ENCODE measurements around the gene RNF166. TPM values are rescaled to one million over a fixed set of nuclear protein-coding genes. Genes with fewer than 3 reads are reported as not detected.

RNF166 gene
- total and polyA plus RNA-seq, 7 donors: 10.1 to 22.9 (median 14.1) TPM

GRCh38 chr16:88730632-88731607 lies 24.7 kb upstream of the RNF166 start:
- TF ChIP-seq CTCF (IDR thresholded peaks at IDR 0.05): no peak
- intact Hi-C loops (cut with DNase I): no loop called here
- 58 to 69% (median 63%) methylated on average over 34 of the region's 34 CpGs for WGBS, 3 donors
- Histone ChIP-seq H3K27ac (no peak overlapping the region), H3K9me3 (no peaks in the 10 kb centered on the region), H3K36me3 (ENCODE audit: insufficient read depth in 1 of 2, low read depth in 1 of 2) (peaks cover 0 to 4% of the 10 kb centered on the region in 2 donors), H3K27me3 (ENCODE audit: insufficient read depth in 3 of 3, low read length in 2 of 3) (peaks cover 0 to 4% (median 0%) of the 10 kb centered on the region in 3 donors), H3K4me3 (no peak overlapping the region), H3K4me1 (no peaks in the 10 kb centered on the region)
- no peak for DNase-seq
- ATAC-seq: no peak

- Histone ChIP-seq H3K27ac (no peak overlapping the region), H3K9me3 (no peaks in the 10 kb centered on the region), H3K27me3 (ENCODE audit: insufficient read depth in 3 of 3, low read length in 2 of 3) (peaks cover 0 to 4% (median 2%) of the 10 kb centered on the region in 3 donors), H3K4me1 (no peaks in the 10 kb centered on the region), H3K36me3 (ENCODE audit: insufficient read depth in 1 of 2, low read depth in 1 of 2) (peaks cover 0 to 28% of the 10 kb centered on the region in 2 donors), H3K4me3 (no peak overlapping the region)
- ATAC-seq (peak in 1 of 4 donors; percentile 18), DNase-seq (no peak)
- WGBS, 3 donors: 45 to 53% (median 45%) methylated on average over 20 of the region's 20 CpGs
- TF ChIP-seq CTCF (IDR thresholded peaks at IDR 0.05): no peak
- intact Hi-C loops (cut with DNase I): no loop called here
Observed at GRCh38 chr16:88727871-88728270, 21.7 kb upstream of the RNF166 start.

GRCh38 chr16:88726981-88727380 lies 20.8 kb upstream of the RNF166 start:
- Histone ChIP-seq H3K4me1 (no peaks in the 10 kb centered on the region), H3K4me3 (no peak overlapping the region), H3K27ac (no peak overlapping the region), H3K9me3 (no peaks in the 10 kb centered on the region), H3K27me3 (ENCODE audit: insufficient read depth in 3 of 3, low read length in 2 of 3) (peaks cover 0 to 4% (median 2%) of the 10 kb centered on the region in 3 donors), H3K36me3 (ENCODE audit: insufficient read depth in 1 of 2, low read depth in 1 of 2) (peaks cover 0 to 37% of the 10 kb centered on the region in 2 donors)
- intact Hi-C loops (cut with DNase I): no loop called here
- WGBS, 3 donors: 82 to 89% (median 85%) methylated on average over 24 to 28 of the region's 28 CpGs
- no peak for DNase-seq
- no peak for ATAC-seq
- TF ChIP-seq CTCF (IDR thresholded peaks at IDR 0.05): no peak

DNA sequence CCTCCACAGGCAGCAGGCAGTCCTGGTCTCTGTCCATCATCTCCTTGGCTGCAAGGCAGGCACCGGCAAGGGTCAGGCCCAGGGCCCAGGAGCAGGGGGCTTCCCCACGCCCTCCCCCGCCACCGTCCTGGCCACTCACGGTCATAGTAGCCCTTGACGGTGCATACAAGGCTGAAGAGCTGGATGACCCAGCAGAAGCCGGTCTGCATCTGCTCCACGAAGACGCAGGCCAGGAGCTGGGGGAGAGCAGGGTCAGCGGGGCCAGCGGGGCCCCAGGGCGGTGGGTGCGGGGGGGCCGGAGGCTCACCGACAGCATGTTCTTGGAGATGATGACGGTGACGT lies 20.2 kb upstream of the RNF166 start:
- intact Hi-C loops (cut with DNase I): no loop called here
- no peak overlapping the region for H3K27ac ChIP-seq
- TF ChIP-seq CTCF (IDR thresholded peaks at IDR 0.05): no peak
- no peak overlapping the region for H3K4me3 ChIP-seq
- 77 to 88% (median 84%) methylated on average over 14 to 17 of the region's 17 CpGs for WGBS, 3 donors
- no peaks in the 10 kb centered on the region for H3K9me3 ChIP-seq
- H3K4me1 ChIP-seq: no peaks in the 10 kb centered on the region
- ATAC-seq: peak in 1 of 4 donors; percentile 6
- peaks cover 0 to 4% (median 2%) of the 10 kb centered on the region in 3 donors for H3K27me3 ChIP-seq (ENCODE audit: insufficient read depth in 3 of 3, low read length in 2 of 3)
- H3K36me3 ChIP-seq (ENCODE audit: insufficient read depth in 1 of 2, low read depth in 1 of 2): peaks cover 0 to 43% of the 10 kb centered on the region in 2 donors
- DNase-seq: no peak

All from psoas muscle (tissue), 8 donors.